ENCODE results near the gene CALM1. TPM values are rescaled to one million over a fixed set of nuclear protein-coding genes. Genes with fewer than 3 reads are reported as not detected.

The CALM1 gene
- total and polyA plus RNA-seq, 10 of the 15 experiments (the other 5 are each of a cell fraction or from before 2014, with no cell fraction given), result 110 to 729 (median 261) TPM

DNA sequence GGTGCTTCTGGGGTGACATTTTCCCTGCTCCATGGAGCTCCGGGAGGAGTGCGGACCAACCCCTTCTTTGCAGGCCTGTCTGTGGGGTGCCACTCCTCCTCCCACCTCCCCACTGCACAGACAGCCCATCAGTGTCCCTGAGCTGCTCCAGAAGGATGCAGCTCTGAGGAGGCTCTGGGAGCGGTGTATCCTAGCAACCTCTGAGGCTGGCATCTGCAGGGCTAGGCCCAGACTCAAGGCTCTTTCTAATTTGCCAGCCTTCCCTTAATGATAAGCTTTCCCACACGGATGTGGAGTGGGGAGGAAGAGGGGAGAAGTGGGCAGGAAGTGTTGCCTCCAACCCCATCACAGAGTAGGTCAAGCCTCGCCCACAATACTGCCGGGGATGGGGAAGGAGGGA, 59.7 kb downstream of the CALM1 start:
- Histone ChIP-seq H3K79me2 (ENCODE audit: control insufficient read depth, insufficient read depth, low read length) (no peaks in the 10 kb centered on the region), H3K27ac (ENCODE audit: control insufficient read depth, insufficient read depth) (no peak overlapping the region), H3K9me3 (replicated peaks; ENCODE audit: control insufficient read depth, insufficient read depth, low read length) (no peaks in the 10 kb centered on the region), H3K27me3 (replicated peaks in 1 of 2; ENCODE audit: control insufficient read depth in 2 of 2, insufficient read depth in 2 of 2, low read length in 1 of 2) (no peaks in the 10 kb centered on the region), H3K4me3 (no peak overlapping the region), H2AFZ (ENCODE audit: control insufficient read depth, low read depth, low read length) (no peak overlapping the region), H4K20me1 (ENCODE audit: control insufficient read depth, insufficient read depth) (no peaks in the 10 kb centered on the region), H3K9ac (ENCODE audit: control insufficient read depth, insufficient read depth, low read length) (no peak overlapping the region), H3K4me1 (ENCODE audit: control insufficient read depth, insufficient read depth, low read length) (peaks cover 13% of the 10 kb centered on the region), H3K36me3 (ENCODE audit: control insufficient read depth in 2 of 2, insufficient read depth in 2 of 2, low read length in 1 of 2) (no peaks in the 10 kb centered on the region), H3K4me2 (ENCODE audit: control insufficient read depth, insufficient read depth) (no peak overlapping the region)
- FAIRE-seq (no peak), DNase-seq (ENCODE audit: low read depth, low spot score) (no peak), ATAC-seq (no peak)
- in situ Hi-C loops (cut with MboI), result no loop called here
- ChIA-PET RAD21 (ENCODE audit: unreplicated experiment) (no interaction called here), SMC1A (ENCODE audit: uncharacterized antibody, unreplicated experiment) (no interaction called here), CTCF (interaction anchor here (1.7 kb wide), 1 partner anchor 302 kb away, joined by 3 read pairs; no protein-coding TSS in a partner anchor), POLR2A (interaction anchor here (0.5 kb wide), 1 partner anchor 180 kb away, joined by 3 read pairs; no protein-coding TSS in a partner anchor)
- intact Hi-C loops (cut with micrococcal nuclease; ENCODE audit: unreplicated experiment), result no loop called here
- WGBS (ENCODE audit: insufficient coverage, insufficient replicate concordance, low lambda C conversion rate, missing lambda C conversion rate), result 17% methylated on average over 6 of the region's 6 CpGs
- BruUV-seq (replicated peaks), result no TSS peak
- TF ChIP-seq CHD1 (IDR thresholded peaks at IDR 0.05; ENCODE audit: low read depth, low read length) (no peak), LARP7 (IDR thresholded peaks at IDR 0.05) (no peak), HCFC1 (IDR thresholded peaks at IDR 0.05; ENCODE audit: low read length) (no peak), SMARCA5 (IDR thresholded peaks at IDR 0.05) (no peak), KDM1A (IDR thresholded peaks at IDR 0.05; ENCODE audit: borderline replicate concordance) (no peak), NFYB (IDR thresholded peaks at IDR 0.05; ENCODE audit: insufficient read depth, low read depth, low read length) (no peak)
- TF ChIP-seq, protein P1, sequence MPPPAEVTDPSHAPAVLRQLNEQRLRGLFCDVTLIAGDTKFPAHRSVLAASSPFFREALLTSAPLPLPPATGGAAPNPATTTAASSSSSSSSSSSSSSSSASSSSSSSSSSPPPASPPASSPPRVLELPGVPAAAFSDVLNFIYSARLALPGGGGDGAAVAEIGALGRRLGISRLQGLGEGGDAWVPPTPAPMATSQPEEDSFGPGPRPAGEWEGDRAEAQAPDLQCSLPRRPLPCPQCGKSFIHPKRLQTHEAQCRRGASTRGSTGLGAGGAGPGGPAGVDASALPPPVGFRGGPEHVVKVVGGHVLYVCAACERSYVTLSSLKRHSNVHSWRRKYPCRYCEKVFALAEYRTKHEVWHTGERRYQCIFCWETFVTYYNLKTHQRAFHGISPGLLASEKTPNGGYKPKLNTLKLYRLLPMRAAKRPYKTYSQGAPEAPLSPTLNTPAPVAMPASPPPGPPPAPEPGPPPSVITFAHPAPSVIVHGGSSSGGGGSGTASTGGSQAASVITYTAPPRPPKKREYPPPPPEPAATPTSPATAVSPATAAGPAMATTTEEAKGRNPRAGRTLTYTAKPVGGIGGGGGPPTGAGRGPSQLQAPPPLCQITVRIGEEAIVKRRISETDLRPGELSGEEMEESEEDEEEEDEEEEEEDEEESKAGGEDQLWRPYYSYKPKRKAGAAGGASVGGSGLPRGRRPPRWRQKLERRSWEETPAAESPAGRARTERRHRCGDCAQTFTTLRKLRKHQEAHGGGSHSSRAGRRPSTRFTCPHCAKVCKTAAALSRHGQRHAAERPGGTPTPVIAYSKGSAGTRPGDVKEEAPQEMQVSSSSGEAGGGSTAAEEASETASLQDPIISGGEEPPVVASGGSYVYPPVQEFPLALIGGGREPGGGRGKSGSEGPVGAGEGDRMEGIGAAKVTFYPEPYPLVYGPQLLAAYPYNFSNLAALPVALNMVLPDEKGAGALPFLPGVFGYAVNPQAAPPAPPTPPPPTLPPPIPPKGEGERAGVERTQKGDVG (CRISPR knock-in tag; IDR thresholded peaks at IDR 0.05), result no peak
- TF ChIP-seq, protein P2, sequence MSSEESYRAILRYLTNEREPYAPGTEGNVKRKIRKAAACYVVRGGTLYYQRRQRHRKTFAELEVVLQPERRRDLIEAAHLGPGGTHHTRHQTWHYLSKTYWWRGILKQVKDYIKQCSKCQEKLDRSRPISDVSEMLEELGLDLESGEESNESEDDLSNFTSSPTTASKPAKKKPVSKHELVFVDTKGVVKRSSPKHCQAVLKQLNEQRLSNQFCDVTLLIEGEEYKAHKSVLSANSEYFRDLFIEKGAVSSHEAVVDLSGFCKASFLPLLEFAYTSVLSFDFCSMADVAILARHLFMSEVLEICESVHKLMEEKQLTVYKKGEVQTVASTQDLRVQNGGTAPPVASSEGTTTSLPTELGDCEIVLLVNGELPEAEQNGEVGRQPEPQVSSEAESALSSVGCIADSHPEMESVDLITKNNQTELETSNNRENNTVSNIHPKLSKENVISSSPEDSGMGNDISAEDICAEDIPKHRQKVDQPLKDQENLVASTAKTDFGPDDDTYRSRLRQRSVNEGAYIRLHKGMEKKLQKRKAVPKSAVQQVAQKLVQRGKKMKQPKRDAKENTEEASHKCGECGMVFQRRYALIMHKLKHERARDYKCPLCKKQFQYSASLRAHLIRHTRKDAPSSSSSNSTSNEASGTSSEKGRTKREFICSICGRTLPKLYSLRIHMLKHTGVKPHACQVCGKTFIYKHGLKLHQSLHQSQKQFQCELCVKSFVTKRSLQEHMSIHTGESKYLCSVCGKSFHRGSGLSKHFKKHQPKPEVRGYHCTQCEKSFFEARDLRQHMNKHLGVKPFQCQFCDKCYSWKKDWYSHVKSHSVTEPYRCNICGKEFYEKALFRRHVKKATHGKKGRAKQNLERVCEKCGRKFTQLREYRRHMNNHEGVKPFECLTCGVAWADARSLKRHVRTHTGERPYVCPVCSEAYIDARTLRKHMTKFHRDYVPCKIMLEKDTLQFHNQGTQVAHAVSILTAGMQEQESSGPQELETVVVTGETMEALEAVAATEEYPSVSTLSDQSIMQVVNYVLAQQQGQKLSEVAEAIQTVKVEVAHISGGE (CRISPR knock-in tag; IDR thresholded peaks at IDR 0.05), result no peak
- TF ChIP-seq, protein P3, sequence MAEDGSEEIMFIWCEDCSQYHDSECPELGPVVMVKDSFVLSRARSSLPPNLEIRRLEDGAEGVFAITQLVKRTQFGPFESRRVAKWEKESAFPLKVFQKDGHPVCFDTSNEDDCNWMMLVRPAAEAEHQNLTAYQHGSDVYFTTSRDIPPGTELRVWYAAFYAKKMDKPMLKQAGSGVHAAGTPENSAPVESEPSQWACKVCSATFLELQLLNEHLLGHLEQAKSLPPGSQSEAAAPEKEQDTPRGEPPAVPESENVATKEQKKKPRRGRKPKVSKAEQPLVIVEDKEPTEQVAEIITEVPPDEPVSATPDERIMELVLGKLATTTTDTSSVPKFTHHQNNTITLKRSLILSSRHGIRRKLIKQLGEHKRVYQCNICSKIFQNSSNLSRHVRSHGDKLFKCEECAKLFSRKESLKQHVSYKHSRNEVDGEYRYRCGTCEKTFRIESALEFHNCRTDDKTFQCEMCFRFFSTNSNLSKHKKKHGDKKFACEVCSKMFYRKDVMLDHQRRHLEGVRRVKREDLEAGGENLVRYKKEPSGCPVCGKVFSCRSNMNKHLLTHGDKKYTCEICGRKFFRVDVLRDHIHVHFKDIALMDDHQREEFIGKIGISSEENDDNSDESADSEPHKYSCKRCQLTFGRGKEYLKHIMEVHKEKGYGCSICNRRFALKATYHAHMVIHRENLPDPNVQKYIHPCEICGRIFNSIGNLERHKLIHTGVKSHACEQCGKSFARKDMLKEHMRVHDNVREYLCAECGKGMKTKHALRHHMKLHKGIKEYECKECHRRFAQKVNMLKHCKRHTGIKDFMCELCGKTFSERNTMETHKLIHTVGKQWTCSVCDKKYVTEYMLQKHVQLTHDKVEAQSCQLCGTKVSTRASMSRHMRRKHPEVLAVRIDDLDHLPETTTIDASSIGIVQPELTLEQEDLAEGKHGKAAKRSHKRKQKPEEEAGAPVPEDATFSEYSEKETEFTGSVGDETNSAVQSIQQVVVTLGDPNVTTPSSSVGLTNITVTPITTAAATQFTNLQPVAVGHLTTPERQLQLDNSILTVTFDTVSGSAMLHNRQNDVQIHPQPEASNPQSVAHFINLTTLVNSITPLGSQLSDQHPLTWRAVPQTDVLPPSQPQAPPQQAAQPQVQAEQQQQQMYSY (CRISPR knock-in tag; IDR thresholded peaks at IDR 0.05), result no peak

Data from GM12878 (cell line).